Hematopoietic multipotent progenitor cell (in vitro differentiated cells): ENCODE data around the gene AVPR2. TPM values are rescaled to one million over a fixed set of nuclear protein-coding genes. Genes with fewer than 3 reads are reported as not detected.

Experiments
- DNase-seq, 3 donors: peaks; one replicate each; pipeline ENCODE4 v3.0.0-alpha.2; 2011 to 2015; ENCODE audit warnings: low read depth in 2 of 3, low spot score in 2 of 3
- total RNA-seq: library from RNA; depleted of rRNA; stranded (reverse); fragments of >200 nt; gene quantifications from one replicate; pipeline ENCODE4 v1.2.3, GENCODE V29; 2012

AVPR2 gene
- under 0.01 TPM for total RNA-seq

- DNase-seq, result no peak
Measured at GRCh38 chrX:153903991-153904957, at the start of gene AVPR2. Gene AVPR2, plus strand, starts transcription at chrX:153904673. Its CDS starts 473 bp downstream, at chrX:153905146.

- no peak for DNase-seq
Measured at GRCh38 chrX:153854702-153855101, 49.8 kb upstream of the AVPR2 start.

GRCh38 chrX:153857348-153857903 lies 47.0 kb upstream of the AVPR2 start:
- no peak for DNase-seq

- no peak for DNase-seq
Measured at GRCh38 chrX:153861151-153861550, 43.3 kb upstream of the AVPR2 start.

GRCh38 chrX:153861733-153862310 lies 42.7 kb upstream of the AVPR2 start:
- DNase-seq, result no peak

- no peak for DNase-seq
Measured at GRCh38 chrX:153862369-153863250, 41.9 kb upstream of the AVPR2 start.

GRCh38 chrX:153863251-153863991 lies 41.1 kb upstream of the AVPR2 start:
- no peak for DNase-seq

- DNase-seq, result no peak
Measured at GRCh38 chrX:153864101-153864500, 40.4 kb upstream of the AVPR2 start.

- DNase-seq, result no peak
Measured at GRCh38 chrX:153864561-153865320, 39.7 kb upstream of the AVPR2 start.

- no peak for DNase-seq
Measured at GRCh38 chrX:153865321-153865580, 39.2 kb upstream of the AVPR2 start.

GRCh38 chrX:153865685-153866084 lies 38.8 kb upstream of the AVPR2 start:
- DNase-seq, result no peak

GRCh38 chrX:153866302-153867019 lies 38.0 kb upstream of the AVPR2 start:
- DNase-seq, result no peak

- no peak for DNase-seq
Measured at GRCh38 chrX:153867139-153867538, 37.3 kb upstream of the AVPR2 start.

- DNase-seq, result no peak
Measured at GRCh38 chrX:153867671-153868070, 36.8 kb upstream of the AVPR2 start.

- no peak for DNase-seq
Measured at GRCh38 chrX:153868576-153869472, 35.6 kb upstream of the AVPR2 start.

GRCh38 chrX:153869473-153870287 lies 34.8 kb upstream of the AVPR2 start:
- no peak for DNase-seq

GRCh38 chrX:153870288-153870690 lies 34.2 kb upstream of the AVPR2 start:
- DNase-seq, result no peak
